Mesendoderm (in vitro differentiated cells): ENCODE measurements around the gene WDR18.

Experiments
- DNase-seq: peaks from one replicate; pipeline ENCODE4 v3.0.0; 2013
- H2AK5ac ChIP-seq: 2 replicates; pipeline ENCODE4 v1.6.1; 2013; ENCODE audit warnings: low read length, inconsistent platforms
- H2BK120ac ChIP-seq: 2 replicates; pipeline ENCODE4 v1.6.1; 2013; ENCODE audit warnings: low read depth, mild to moderate bottlenecking, low read length, moderate library complexity, mixed read lengths
- H2BK15ac ChIP-seq: replicated peaks from 2 replicates; pipeline ENCODE4 v1.6.1; 2013; ENCODE audit warnings: low read depth, mild to moderate bottlenecking, moderate library complexity
- H2BK5ac ChIP-seq: 2 replicates; pipeline ENCODE4 v1.6.1; 2013; ENCODE audit warnings: low read length, inconsistent platforms
- H3K18ac ChIP-seq: 2 replicates; pipeline ENCODE4 v1.6.1; 2013; ENCODE audit warnings: mild to moderate bottlenecking, low read length, mixed read lengths
- H3K23ac ChIP-seq: one replicate; pipeline ENCODE4 v1.6.1; 2013; ENCODE audit warnings: low read length
- H3K27ac ChIP-seq: 2 replicates; pipeline ENCODE4 v1.5.1; 2013; ENCODE audit warnings: low read depth, mild to moderate bottlenecking, inconsistent platforms, low read length, moderate library complexity
- H3K27me3 ChIP-seq: 2 replicates; pipeline ENCODE4 v1.6.1; 2013; ENCODE audit warnings: low read length, control low read depth, mild to moderate bottlenecking, inconsistent platforms; ENCODE audit not compliant: insufficient read depth, poor library complexity
- H3K36me3 ChIP-seq: 2 replicates; pipeline ENCODE4 v1.6.1; 2013; ENCODE audit warnings: low read length, inconsistent platforms; ENCODE audit not compliant: control insufficient read depth, insufficient read depth
- H3K4ac ChIP-seq: one replicate; pipeline ENCODE4 v1.6.1; 2013; ENCODE audit warnings: low read depth, mild to moderate bottlenecking, low read length, moderate library complexity
- H3K4me1 ChIP-seq: 2 replicates; pipeline ENCODE4 v1.6.1; 2013; ENCODE audit warnings: low read depth, low read length, inconsistent platforms; ENCODE audit not compliant: control insufficient read depth
- H3K4me2 ChIP-seq: 2 replicates; pipeline ENCODE4 v1.6.1; 2013; ENCODE audit warnings: low read length
- H3K4me3 ChIP-seq: 2 replicates; pipeline ENCODE4 v1.5.1; 2013; ENCODE audit warnings: mild to moderate bottlenecking, low read length
- H3K56ac ChIP-seq: one replicate; pipeline ENCODE4 v1.6.1; 2013; ENCODE audit warnings: low read length
- H3K79me1 ChIP-seq: 2 replicates; pipeline ENCODE4 v1.6.1; 2013; ENCODE audit warnings: low read length, inconsistent platforms
- H3K79me2 ChIP-seq: 2 replicates; pipeline ENCODE4 v1.6.1; 2013; ENCODE audit warnings: mild to moderate bottlenecking, low read length; ENCODE audit not compliant: control insufficient read depth, insufficient read depth
- H3K9ac ChIP-seq: 2 replicates; pipeline ENCODE4 v1.6.1; 2013; ENCODE audit warnings: low read length, inconsistent platforms
- H4K5ac ChIP-seq: one replicate; pipeline ENCODE4 v1.6.1; 2013; ENCODE audit warnings: low read length
- H4K8ac ChIP-seq: one replicate; pipeline ENCODE4 v1.6.1; 2013; ENCODE audit warnings: low read depth, mild to moderate bottlenecking, control low read depth, low read length, moderate library complexity
- WGBS: extraction: QIAGEN DNeasy Blood & Tissue Kit; methylation state at CpG from one replicate; pipeline ENCODE4 v1.1.7; 2013; ENCODE audit warnings: low lambda C conversion rate, missing lambda C conversion rate; ENCODE audit not compliant: insufficient coverage; ENCODE audit errors: extremely low coverage; 5-methylcytosine and 5-hydroxymethylcytosine counted together

WDR18 gene

DNA sequence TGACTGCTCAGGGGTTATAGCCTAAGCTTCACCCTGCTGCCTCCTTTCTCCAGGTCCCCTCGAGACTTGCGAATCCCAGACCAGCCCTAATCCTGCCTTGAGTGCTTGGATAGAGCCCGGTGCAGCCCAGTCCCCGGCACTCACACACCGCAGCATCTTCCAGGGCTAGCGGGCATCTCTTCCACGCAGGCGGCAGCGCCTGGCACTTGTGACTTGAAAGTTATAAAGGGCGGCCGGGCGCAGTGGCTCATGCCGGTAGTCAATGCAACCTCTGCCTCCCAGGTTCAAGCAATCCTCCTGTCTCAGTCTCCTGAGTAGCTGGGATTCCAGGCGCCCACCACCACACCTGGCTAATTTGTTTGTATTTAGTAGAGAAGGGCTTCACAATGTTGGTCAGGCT, 1.9 kb downstream of the WDR18 start:
- Histone ChIP-seq H3K18ac (no peak overlapping the region), H3K56ac (no peak overlapping the region), H2BK15ac (no peak overlapping the region), H4K8ac (no peak overlapping the region), H3K4me3 (no peak overlapping the region), H3K79me1 (peaks cover 6% of the 10 kb centered on the region), H2BK120ac (no peak overlapping the region), H3K36me3 (peaks cover 8% of the 10 kb centered on the region), H3K4me2 (no peak overlapping the region), H3K4ac (no peak overlapping the region), H3K27me3 (no peaks in the 10 kb centered on the region), H2AK5ac (no peak overlapping the region), H3K79me2 (peaks cover 11% of the 10 kb centered on the region), H3K4me1 (peaks cover 2% of the 10 kb centered on the region), H3K9ac (no peak overlapping the region), H3K23ac (no peak overlapping the region), H2BK5ac (no peak overlapping the region), H4K5ac (no peak overlapping the region), H3K27ac (no peak overlapping the region)
- no CpG with 5 or more reads among the region's 14 CpGs for whole genome bisulfite sequencing
- no peak for DNase-seq

DNA sequence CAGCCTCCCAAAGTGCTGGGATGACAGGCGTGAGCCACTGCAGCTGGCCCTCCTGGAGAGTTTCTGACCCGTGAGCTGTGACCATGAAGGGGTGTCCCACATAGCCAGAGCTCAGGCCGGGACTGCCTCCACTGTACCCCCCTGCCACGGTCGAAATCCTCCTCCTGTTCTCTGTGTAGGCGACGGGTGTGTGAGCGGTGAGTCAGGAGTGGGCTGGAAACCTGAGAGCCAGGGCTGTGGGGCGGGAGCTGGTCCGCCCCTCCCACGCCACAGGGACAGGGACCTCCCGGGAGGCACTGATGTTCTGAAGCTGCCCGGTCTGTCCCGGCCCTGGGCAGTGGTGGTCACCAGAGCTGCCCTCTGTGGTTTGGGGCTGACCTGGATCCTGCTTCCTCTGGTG, 3.9 kb downstream of the WDR18 start:
- no peak for DNase-seq
- Histone ChIP-seq H3K36me3 (peaks cover 8% of the 10 kb centered on the region), H3K79me1 (peaks cover 6% of the 10 kb centered on the region), H3K4me3 (no peak overlapping the region), H2BK5ac (no peak overlapping the region), H3K9ac (no peak overlapping the region), H4K5ac (no peak overlapping the region), H2AK5ac (no peak overlapping the region), H4K8ac (no peak overlapping the region), H3K27me3 (no peaks in the 10 kb centered on the region), H3K79me2 (peaks cover 11% of the 10 kb centered on the region), H3K18ac (no peak overlapping the region), H3K4me2 (no peak overlapping the region), H3K56ac (no peak overlapping the region), H3K4me1 (peaks cover 2% of the 10 kb centered on the region), H3K4ac (no peak overlapping the region), H2BK15ac (no peak overlapping the region), H3K23ac (no peak overlapping the region), H3K27ac (no peak overlapping the region), H2BK120ac (no peak overlapping the region)
- WGBS, result no CpG with 5 or more reads among the region's 14 CpGs

DNA sequence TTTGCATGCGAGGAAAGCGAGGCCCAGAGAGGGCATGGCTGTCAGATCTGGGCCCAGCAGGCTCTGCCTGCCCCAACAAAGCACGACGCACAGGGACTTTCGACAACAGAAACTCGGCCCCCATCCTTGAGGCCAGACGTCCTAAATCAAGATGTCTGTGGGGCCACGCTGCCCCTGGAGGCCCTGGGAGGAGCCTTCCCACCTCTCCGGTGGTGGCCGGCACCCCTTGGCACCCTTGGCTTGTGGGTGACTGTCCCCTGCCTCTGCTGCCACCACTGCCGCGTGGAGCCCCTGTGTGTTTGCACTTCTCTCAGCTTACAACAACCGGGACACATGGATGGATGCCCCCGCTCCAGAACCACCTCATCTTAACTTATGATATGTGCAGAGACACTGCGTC, 4.4 kb downstream of the WDR18 start:
- Histone ChIP-seq H3K27ac (no peak overlapping the region), H3K4ac (no peak overlapping the region), H3K36me3 (peaks cover 8% of the 10 kb centered on the region), H3K4me1 (peaks cover 2% of the 10 kb centered on the region), H3K9ac (no peak overlapping the region), H4K8ac (no peak overlapping the region), H2BK15ac (no peak overlapping the region), H2BK120ac (no peak overlapping the region), H3K79me2 (peaks cover 11% of the 10 kb centered on the region), H4K5ac (no peak overlapping the region), H2BK5ac (no peak overlapping the region), H3K27me3 (no peaks in the 10 kb centered on the region), H3K56ac (no peak overlapping the region), H3K79me1 (peaks cover 6% of the 10 kb centered on the region), H3K23ac (no peak overlapping the region), H3K18ac (no peak overlapping the region), H3K4me2 (no peak overlapping the region), H3K4me3 (no peak overlapping the region), H2AK5ac (no peak overlapping the region)
- no CpG with 5 or more reads among the region's 15 CpGs for WGBS
- DNase-seq, result no peak

DNA sequence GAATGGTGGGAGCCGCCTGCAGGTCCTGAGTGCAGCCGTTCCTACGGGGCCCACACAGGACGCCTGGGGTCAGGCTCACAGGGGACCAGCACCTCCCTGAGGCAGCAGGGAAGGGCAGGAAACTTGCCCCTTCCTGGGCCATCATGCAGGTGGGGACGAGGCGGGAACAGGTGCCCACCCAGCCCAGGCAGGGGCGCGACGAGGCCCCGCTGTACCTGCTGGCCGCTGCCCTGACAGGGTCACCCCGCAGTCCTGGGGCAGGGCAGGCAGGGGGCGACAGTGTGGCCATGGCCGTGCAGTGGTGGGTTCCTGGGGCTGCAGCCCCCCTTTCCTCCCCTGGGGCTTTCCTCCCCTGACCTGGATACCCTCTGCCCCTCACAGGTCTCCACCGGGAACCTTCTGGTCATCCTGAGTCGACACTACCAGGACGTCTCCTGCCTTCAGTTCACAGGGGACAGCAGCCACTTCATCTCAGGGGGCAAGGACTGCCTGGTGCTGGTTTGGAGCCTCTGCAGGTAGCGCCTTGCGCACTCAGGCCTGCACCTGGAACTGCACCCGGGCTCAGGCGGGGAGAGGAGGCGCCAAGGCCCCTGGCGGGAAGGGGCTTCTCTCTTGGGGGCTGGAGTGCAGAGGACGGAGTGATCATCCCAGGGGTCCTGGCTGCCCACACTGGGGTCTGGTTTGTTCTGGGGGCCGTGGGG, 5.4 kb downstream of the WDR18 start:
- no CpG with 5 or more reads among the region's 25 CpGs for WGBS
- H3K23ac ChIP-seq, result no peak overlapping the region
- no peak for DNase-seq

DNA sequence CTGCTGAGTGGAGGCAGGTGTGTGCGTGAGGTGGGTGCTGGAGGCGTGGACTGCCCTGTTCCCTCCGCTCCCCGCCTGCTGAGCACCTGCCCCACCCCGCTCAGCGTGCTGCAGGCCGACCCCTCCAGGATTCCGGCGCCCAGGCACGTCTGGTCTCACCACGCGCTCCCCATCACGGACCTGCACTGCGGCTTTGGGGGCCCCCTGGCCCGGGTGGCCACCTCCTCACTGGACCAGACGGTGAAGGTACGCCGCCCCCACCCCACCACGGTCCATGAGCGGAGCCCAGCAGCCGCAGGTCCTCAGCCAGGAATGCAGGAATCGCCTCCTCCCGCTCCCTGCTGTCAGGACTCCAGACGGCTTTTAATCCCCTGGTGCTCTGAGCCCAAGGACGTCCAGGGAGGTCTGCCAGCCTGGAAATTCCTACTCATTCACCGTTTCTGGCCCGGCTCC, 6.0 kb downstream of the WDR18 start:
- no peak overlapping the region for H3K27ac ChIP-seq
- H3K23ac ChIP-seq, result no peak overlapping the region
- no peak overlapping the region for H2BK120ac ChIP-seq
- H2BK5ac ChIP-seq, result no peak overlapping the region
- no peak overlapping the region for H2AK5ac ChIP-seq
- H3K4me1 ChIP-seq, result no peaks in the 10 kb centered on the region
- DNase-seq, result peak; percentile 42
- no peak overlapping the region for H3K9ac ChIP-seq
- no peak overlapping the region for H3K4me2 ChIP-seq
- peaks cover 8% of the 10 kb centered on the region for H3K36me3 ChIP-seq
- no peak overlapping the region for H3K4me3 ChIP-seq
- peaks cover 3% of the 10 kb centered on the region for H3K79me1 ChIP-seq
- H4K8ac ChIP-seq, result no peak overlapping the region
- H3K79me2 ChIP-seq, result peaks cover 6% of the 10 kb centered on the region
- no peak overlapping the region for H3K18ac ChIP-seq
- no peak overlapping the region for H2BK15ac ChIP-seq
- H3K56ac ChIP-seq, result no peak overlapping the region
- WGBS, result no CpG with 5 or more reads among the region's 27 CpGs
- no peak overlapping the region for H3K4ac ChIP-seq
- H4K5ac ChIP-seq, result no peak overlapping the region
- no peaks in the 10 kb centered on the region for H3K27me3 ChIP-seq

More for the DNA sequence above, 5.4 kb downstream of the WDR18 start:
- H4K8ac ChIP-seq, result no peak overlapping the region
- H2BK120ac ChIP-seq, result no peak overlapping the region
- H2BK15ac ChIP-seq, result no peak overlapping the region
- H3K9ac ChIP-seq, result no peak overlapping the region
- H3K18ac ChIP-seq, result no peak overlapping the region
- no peak overlapping the region for H4K5ac ChIP-seq
- H3K56ac ChIP-seq, result no peak overlapping the region
- H3K79me2 ChIP-seq, result peaks cover 11% of the 10 kb centered on the region
- H2AK5ac ChIP-seq, result no peak overlapping the region
- H3K79me1 ChIP-seq, result peaks cover 6% of the 10 kb centered on the region
- H3K36me3 ChIP-seq, result peaks cover 8% of the 10 kb centered on the region
- H3K27ac ChIP-seq, result no peak overlapping the region
- no peak overlapping the region for H3K4me2 ChIP-seq
- no peaks in the 10 kb centered on the region for H3K27me3 ChIP-seq
- H3K4me3 ChIP-seq, result no peak overlapping the region
- H3K4ac ChIP-seq, result no peak overlapping the region
- H2BK5ac ChIP-seq, result no peak overlapping the region
- peaks cover 2% of the 10 kb centered on the region for H3K4me1 ChIP-seq

DNA sequence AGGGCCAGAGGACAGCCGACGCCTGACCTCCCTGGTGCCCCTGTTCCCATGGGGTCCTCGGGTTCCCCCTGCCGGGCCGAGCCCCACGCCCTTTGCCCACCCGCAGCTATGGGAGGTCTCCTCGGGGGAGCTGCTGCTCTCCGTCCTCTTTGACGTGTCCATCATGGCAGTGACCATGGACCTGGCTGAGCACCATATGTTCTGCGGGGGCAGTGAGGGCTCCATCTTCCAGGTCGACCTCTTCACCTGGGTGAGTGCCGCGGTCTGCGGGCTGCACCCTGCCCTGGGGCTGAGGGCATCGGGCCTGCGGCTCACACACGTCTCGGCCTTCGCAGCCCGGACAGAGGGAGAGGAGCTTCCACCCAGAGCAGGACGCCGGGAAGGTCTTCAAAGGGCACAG, 6.6 kb downstream of the WDR18 start:
- H3K36me3 ChIP-seq, result peaks cover 8% of the 10 kb centered on the region
- no peak overlapping the region for H3K18ac ChIP-seq
- H2AK5ac ChIP-seq, result no peak overlapping the region
- no peak overlapping the region for H2BK120ac ChIP-seq
- no peak overlapping the region for H3K27ac ChIP-seq
- no peak overlapping the region for H4K8ac ChIP-seq
- peaks cover 3% of the 10 kb centered on the region for H3K79me1 ChIP-seq
- no peak overlapping the region for H3K56ac ChIP-seq
- no CpG with 5 or more reads among the region's 23 CpGs for WGBS
- no peaks in the 10 kb centered on the region for H3K27me3 ChIP-seq
- no peaks in the 10 kb centered on the region for H3K4me1 ChIP-seq
- no peak overlapping the region for H3K4ac ChIP-seq
- no peak overlapping the region for H3K4me3 ChIP-seq
- no peak overlapping the region for H2BK15ac ChIP-seq
- H3K9ac ChIP-seq, result no peak overlapping the region
- DNase-seq, result no peak
- no peak overlapping the region for H3K4me2 ChIP-seq
- peaks cover 2% of the 10 kb centered on the region for H3K79me2 ChIP-seq
- H2BK5ac ChIP-seq, result no peak overlapping the region
- no peak overlapping the region for H3K23ac ChIP-seq
- H4K5ac ChIP-seq, result no peak overlapping the region
